Stimulated activated CD4-positive, alpha-beta T cell treated with anti-CD3 and anti-CD28 coated beads, Interleukin-2, amount 100 ng/mL, for 4 hours (primary cell): ENCODE data around the gene MLPH.
A peak's percentile ranks its signal among the peaks of the same experiment; 100 is the strongest.
"Not testable (repeated sequence)": the region's sequence is repeated elsewhere in the genome, so short reads cannot be mapped to it uniquely, and the experiment has no call there.

Experiments
- DNase-seq: peaks from one replicate; pipeline ENCODE4 v3.0.0-alpha.2; 2020; ENCODE audit warnings: low read depth

MLPH gene

GRCh38 chr2:237457388-237457941, 29.6 kb upstream of the MLPH start:
- DNase-seq, result no peak

DNA sequence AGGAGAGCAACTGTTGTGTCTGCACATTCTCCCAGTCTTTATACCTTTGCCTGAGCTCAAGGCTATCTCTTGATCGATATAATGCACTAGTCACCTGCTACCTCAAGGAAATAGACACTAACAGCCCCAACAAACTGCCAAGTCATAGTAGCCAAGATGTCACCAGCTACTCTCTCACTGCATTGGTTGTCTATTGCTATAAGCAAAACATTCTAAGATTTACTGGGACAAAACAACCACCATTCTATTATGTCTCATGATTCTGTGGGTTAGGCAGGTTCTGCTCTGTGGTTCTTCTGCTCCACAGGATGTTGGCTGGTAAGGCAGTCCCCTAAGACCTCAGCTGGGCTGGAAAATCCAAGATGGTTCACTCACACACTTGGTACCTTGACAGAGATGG, 28.5 kb upstream of the MLPH start:
- no peak for DNase-seq

DNA sequence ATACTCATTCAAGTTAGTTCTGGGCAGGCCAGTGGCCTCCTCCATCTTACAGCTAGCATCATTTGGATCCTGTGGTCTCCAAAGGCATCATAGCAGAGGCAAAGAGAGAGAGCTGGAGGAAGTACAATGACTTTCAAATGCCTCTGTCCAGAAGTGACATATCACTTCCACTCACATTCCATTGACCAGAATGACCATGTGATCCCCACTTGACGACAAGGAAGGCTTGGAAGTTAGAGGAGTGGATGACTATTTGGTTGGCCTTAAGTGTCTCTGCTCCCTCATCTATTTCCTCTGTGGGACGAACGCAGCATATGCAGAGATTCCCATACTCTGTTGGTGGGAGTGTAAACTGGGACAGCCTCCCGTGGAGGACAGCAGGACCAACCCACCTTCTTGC, 27.8 kb upstream of the MLPH start:
- no peak for DNase-seq

DNA sequence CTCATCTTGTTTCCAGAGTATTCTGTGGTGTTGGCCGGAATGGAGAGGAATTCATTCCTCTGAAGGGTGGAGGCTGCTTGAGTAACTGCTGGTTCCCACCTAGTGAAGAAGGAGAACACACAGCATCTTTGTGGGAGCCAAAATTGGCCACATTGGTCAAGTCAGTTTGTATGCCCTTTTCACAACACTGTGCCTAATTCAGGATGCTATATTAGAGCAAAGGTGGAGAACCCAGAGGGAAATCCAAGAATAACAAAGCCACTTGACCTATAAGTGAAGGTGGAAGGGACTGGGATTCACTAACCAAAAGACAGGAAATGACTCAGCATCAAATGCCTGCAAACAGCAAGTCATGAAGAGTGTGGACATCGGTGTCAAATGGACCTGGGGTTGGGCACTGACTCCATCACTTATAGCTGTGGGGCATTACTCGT, 27.3 kb upstream of the MLPH start:
- no peak for DNase-seq

DNA sequence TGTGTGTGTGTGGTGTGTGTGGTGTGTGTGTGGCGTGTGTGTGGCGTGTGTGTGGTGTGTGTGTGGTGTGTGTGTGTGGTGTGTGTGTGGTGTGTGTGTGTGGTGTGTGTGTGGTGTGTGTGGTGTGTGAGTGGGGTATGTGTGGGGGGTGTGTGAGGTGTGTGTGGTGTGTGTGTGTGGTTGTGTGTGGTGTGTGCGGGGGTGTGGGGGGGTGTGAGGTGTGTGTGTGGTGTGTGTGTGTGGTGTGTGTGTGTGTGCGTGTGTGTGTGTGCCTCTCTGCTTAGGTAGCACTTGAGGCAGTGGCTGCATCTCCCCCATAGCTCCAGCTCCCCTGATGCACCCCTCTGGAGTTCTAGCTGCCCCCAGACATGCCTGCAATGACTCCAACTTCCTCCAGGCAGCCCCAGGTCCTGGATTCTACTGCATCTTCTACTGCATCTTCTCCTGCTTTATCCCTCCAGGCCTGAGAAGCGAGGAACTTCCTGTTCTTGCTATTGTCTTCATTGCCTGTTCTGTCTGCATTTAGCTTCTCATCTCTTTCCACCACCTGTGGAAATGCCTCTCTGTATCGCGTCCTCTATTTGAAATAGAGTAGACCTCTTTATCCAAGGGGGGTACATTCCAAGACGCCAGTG, 22.2 kb upstream of the MLPH start:
- no peak for DNase-seq

GRCh38 chr2:237465515-237466148, 21.4 kb upstream of the MLPH start:
- DNase-seq, result no peak

GRCh38 chr2:237466211-237466610, 20.8 kb upstream of the MLPH start:
- DNase-seq, result no peak

DNA sequence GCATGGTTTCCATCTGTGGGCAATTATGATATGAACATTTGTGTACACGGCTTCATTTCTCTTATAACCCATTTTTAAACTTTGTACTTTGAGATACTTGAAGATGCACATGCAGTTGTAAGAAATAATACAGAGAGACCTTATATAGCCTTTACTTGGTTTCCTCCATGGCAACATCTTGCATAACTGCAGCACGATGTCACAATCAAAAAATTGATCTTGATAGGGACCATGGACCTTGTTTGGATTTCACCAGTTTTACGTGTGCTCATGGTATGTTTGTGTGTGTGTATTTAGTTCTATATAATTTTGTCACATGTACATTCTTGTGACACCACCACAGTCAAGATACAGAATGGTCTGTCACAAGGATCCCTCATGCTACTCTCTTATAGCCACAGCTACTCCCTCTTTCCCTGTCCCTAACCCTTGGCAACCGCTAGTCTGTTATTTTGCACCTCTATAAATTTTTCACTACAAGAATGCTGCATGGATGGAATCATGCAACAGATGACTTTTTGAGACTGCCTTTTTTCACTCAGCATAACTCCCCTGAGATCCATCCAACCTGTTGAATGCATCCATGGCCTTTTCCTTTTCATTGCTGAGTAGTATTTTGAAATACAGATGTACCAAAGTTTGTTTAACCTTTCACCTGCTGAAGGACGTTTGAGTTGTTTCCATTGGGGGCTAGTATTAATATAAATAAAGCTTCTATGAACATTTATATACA, 19.4 kb upstream of the MLPH start:
- no peak for DNase-seq

DNA sequence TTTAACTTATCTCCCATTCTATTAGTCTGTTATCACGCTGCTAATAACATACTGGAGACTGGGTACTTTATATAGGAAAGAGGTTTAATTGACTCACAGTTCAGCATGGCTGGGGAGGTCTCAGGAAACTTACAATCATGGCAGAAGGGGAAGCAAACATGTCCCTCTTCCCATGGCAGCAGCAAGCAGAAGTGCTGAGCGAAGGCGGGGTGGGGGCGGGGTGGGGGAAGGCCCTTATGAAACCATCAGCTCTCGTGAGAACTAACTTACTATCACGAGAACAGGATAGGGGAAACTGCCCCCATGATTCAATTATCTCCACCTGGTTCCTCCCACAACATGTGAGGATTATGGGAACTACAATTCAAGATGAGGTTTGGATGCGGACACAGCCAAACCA, 17.6 kb upstream of the MLPH start:
- not testable (repeated sequence) for DNase-seq

GRCh38 chr2:237469849-237470248, 17.2 kb upstream of the MLPH start:
- no peak for DNase-seq

DNA sequence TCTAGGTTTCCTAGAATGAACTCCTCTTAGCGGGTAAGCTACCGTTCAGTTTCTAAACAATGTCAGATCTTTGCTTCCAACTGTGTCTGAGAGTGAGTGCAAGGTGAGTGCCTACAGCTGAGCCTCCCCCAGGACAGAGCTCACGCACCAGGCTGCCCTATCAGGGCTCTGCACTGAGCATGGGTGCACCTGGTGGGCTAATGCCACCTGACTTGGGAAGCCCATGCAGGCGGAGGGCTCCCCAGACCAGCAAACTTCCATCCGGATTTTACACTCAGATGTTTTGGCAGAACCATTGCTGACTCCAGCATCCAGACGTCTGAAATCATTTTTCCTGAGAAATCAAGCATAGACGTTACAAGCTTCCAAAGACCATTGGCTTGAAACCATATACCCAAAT, 16.1 kb upstream of the MLPH start:
- no peak for DNase-seq

GRCh38 chr2:237471438-237472186, 15.4 kb upstream of the MLPH start:
- DNase-seq, result no peak

DNA sequence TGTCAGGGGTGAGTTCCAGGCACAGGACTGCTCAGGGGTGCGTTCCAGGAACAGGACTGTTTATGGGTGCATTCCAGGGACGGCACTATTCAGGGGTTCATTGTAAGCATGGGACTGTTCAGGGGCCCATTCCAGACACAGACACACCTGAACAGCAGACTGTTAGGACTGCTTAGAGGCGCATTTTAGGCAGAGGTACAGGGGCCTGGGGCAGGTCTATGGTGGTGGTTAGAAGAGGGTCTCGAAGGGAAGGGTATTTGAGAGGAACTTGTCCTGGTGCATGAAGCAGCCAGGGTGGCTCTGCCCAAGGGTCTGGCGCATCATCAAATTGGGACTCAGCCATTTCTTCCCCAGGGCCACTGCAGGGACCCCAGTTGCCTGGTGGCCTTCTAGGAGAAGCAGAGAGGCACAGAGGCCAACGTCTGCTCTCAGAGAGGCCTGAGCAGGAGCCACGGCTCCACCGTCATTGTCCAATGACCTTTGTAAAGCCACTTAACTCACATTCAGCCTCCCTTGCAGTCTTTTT, 14.8 kb upstream of the MLPH start:
- no peak for DNase-seq

- no peak for DNase-seq
Observed at GRCh38 chr2:237472909-237473877, 13.9 kb upstream of the MLPH start.

DNA sequence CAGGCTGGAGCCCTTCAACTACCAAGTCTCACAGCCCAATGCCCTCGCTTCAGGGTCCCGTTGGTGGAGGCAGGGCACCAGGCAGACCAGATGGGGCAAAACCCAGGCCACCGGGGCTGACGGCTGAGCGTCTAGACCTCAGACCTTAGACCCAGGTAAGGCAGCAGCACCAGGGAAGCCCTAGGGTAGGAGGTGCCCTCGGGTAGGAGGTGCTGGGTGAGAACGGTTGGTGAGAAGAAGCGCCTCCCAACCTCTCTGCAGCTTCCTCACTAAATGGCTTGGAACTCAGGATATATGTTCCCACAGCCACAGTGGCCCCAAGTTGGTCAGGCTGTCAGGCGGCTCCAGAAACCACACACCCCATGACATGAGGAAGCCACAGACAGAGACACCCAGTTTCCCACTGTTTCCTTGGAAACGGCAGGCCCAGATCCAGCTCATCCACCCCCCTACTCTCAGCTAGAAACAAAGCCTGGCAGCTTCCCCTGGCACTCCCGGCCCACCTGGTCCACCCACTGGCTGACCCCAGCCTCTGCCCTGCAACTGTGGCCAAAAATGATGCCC, 13.1 kb upstream of the MLPH start:
- DNase-seq, result no peak

DNA sequence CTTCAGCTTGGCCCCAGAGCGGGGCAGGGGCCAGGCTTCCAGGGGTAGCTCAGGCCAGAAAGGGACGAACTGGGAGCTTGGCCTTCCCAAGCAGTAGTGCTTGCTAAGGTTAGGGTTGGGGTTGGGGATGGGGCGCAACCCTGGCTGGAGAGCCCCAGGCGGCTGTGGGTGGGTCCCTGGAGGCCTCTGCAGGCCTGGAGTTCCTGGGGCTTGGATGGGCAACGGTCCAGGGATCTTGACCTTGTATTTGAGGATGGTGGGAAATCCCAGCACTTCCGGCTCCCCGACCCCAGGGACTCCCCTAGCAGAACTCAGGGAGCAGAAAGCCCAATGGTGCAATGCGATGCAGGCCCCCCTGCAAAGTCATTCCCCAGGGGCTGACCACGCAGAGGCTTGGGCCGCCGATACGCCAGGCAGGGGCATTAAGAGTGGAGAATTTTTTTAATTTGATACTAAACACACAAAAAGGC, 12.6 kb upstream of the MLPH start:
- no peak for DNase-seq

GRCh38 chr2:237474931-237475703, 11.9 kb upstream of the MLPH start:
- DNase-seq, result peak; percentile 64

GRCh38 chr2:237475704-237476141, 11.3 kb upstream of the MLPH start:
- DNase-seq, result peak; percentile 49

DNA sequence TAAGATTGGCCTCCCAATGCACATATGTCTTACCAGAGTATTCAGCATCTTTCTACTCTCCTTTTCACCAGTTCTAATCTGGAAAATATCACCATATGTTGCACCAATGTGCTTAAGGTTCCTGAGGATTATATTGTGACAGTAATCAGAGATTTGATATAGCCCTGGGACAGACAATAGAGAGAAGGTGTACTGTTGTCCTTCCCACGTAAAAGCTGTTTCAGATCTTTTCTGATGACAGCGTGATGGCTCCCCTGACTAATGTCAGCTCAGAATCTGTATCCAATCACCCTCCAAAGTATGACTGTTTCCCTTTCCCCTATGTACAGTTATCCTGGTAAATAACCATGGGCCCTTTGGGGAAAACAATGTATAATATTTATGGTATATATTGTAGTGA, 9.0 kb upstream of the MLPH start:
- no peak for DNase-seq

DNA sequence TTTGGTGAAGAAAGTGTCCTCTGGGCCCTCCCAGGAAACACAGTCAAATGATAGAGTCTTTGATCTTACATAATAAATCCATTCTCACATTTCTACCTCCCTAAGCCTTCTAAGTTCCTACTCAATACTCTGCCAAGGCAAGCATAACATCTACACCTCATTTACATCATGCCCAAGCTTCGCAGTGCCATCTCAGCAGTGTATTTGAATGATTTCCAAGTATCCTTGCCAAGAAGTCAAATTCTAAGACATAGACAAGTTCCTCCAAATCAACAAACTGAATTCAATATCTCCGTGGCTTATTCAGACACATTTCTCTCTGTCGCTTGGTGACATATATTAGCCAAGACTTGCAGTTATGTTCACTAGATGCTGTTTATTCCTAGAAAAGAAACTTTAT, 8.1 kb upstream of the MLPH start:
- DNase-seq, result no peak
